H54 (cell line): ENCODE data around the gene COL25A1.

Source experiments
- DNase-seq: peaks from one replicate; pipeline ENCODE4 v3.0.0; 2011; ENCODE audit warnings: low spot score, mixed read lengths; ENCODE audit not compliant: insufficient read length
- FAIRE-seq: peaks from 3 replicates; lab custom pipeline; 2011; peaks lifted over from hg19 to GRCh38; lab: Jason Lieb, UNC
- POLR2A ChIP-seq: IDR thresholded peaks from 2 replicates; pipeline ENCODE4 v1.6.1; 2011; ENCODE audit warnings: low read depth, mild to moderate bottlenecking, low read length

COL25A1 gene

GRCh38 chr4:108920395-108921087 lies 381.9 kb downstream of the COL25A1 start:
- TF ChIP-seq POLR2A, result no peak
- DNase-seq (no peak), FAIRE-seq (no peak)

GRCh38 chr4:108919226-108919893 lies 383.1 kb downstream of the COL25A1 start:
- FAIRE-seq, result no peak
- TF ChIP-seq POLR2A, result no peak

GRCh38 chr4:108917255-108917654 lies 385.2 kb downstream of the COL25A1 start:
- DNase-seq (no peak), FAIRE-seq (no peak)
- no peak for TF ChIP-seq POLR2A

More at GRCh38 chr4:108919226-108919893, 383.1 kb downstream of the COL25A1 start:
- no peak for DNase-seq

GRCh38 chr4:108916638-108917037 lies 385.8 kb downstream of the COL25A1 start:
- no peak for TF ChIP-seq POLR2A
- FAIRE-seq, result no peak
- DNase-seq, result no peak

- no peak for FAIRE-seq
- no peak for TF ChIP-seq POLR2A
- no peak for DNase-seq
These were observed 395.5 kb downstream of the COL25A1 start for GRCh38 chr4:108906866-108907367.

- no peak for TF ChIP-seq POLR2A
- FAIRE-seq, result no peak
- no peak for DNase-seq
These were observed 396.5 kb downstream of the COL25A1 start for GRCh38 chr4:108906006-108906405.

- no peak for TF ChIP-seq POLR2A
- no peak for FAIRE-seq
- no peak for DNase-seq
These were observed 398.8 kb downstream of the COL25A1 start for GRCh38 chr4:108903464-108904221.

GRCh38 chr4:108902769-108903168 lies 399.7 kb downstream of the COL25A1 start:
- TF ChIP-seq POLR2A, result no peak
- FAIRE-seq (no peak), DNase-seq (no peak)

GRCh38 chr4:108901291-108901690 lies 401.2 kb downstream of the COL25A1 start:
- no peak for TF ChIP-seq POLR2A
- no peak for FAIRE-seq
- no peak for DNase-seq

GRCh38 chr4:108900018-108900580 lies 402.4 kb downstream of the COL25A1 start:
- no peak for DNase-seq
- TF ChIP-seq POLR2A, result no peak
- FAIRE-seq, result no peak

- DNase-seq, result no peak
- TF ChIP-seq POLR2A, result no peak
- no peak for FAIRE-seq
These were observed 409.0 kb downstream of the COL25A1 start for GRCh38 chr4:108893468-108893867.

- DNase-seq, result no peak
- TF ChIP-seq POLR2A, result no peak
- FAIRE-seq, result no peak
These were observed 410.4 kb downstream of the COL25A1 start for GRCh38 chr4:108891896-108892590.

- TF ChIP-seq POLR2A, result no peak
- no peak for FAIRE-seq
- DNase-seq, result no peak
These were observed 412.0 kb downstream of the COL25A1 start for GRCh38 chr4:108890484-108890881.
